ENCODE data around the gene ANTKMT.

- TF ChIP-seq CTCF (conservative IDR thresholded peaks at IDR 0.05) = no peak
- TF ChIP-seq EZH2 (IDR thresholded peaks at IDR 0.05; ENCODE audit: low read depth) = no peak
These were observed 25.4 kb upstream of the ANTKMT start for GRCh38 chr16:695355-696089.

All from PC-9 (cell line).